Smooth muscle cell (in vitro differentiated cells): ENCODE measurements around the gene CC2D2A. TPM values are rescaled to one million over a fixed set of nuclear protein-coding genes. Genes with fewer than 3 reads are reported as not detected.

Source experiments
- DNase-seq: peaks from one replicate; lab custom pipeline; 2025; ENCODE audit not compliant: unreplicated experiment; lab: John Stamatoyannopoulos, UW
- H2AFZ ChIP-seq: fragments of 200-600 bp; sonication (generic); 2 replicates; pipeline ENCODE4 v1.6.0; 2016; ENCODE audit warnings: antibody characterized with exemption, low read depth, mild to moderate bottlenecking
- H3F3A ChIP-seq: fragments of 200-600 bp; sonication (generic); 2 replicates; pipeline ENCODE4 v1.6.0; 2017; ENCODE audit warnings: antibody characterized with exemption, low read depth
- H3K27ac ChIP-seq: fragments of 200-600 bp; sonication (generic); 2 replicates; pipeline ENCODE4 v1.5.1; 2016; ENCODE audit warnings: low read depth, mild to moderate bottlenecking
- H3K27me3 ChIP-seq: fragments of 200-600 bp; sonication (generic); 2 replicates; pipeline ENCODE4 v1.6.1; 2016; ENCODE audit warnings: low read depth, mild to moderate bottlenecking
- H3K36me3 ChIP-seq: fragments of 200-600 bp; sonication (generic); 2 replicates; pipeline ENCODE4 v1.5.1; 2016; ENCODE audit warnings: low read depth
- H3K4me1 ChIP-seq: fragments of 200-600 bp; sonication (generic); 2 replicates; pipeline ENCODE4 v1.5.1; 2016; ENCODE audit warnings: low read depth
- H3K4me2 ChIP-seq: fragments of 200-600 bp; sonication (generic); 2 replicates; pipeline ENCODE4 v1.6.0; 2016; ENCODE audit warnings: mild to moderate bottlenecking
- H3K4me3 ChIP-seq: fragments of 200-600 bp; sonication (generic); 2 replicates; pipeline ENCODE4 v1.5.1; 2016; ENCODE audit warnings: mild to moderate bottlenecking
- H3K79me2 ChIP-seq: fragments of 200-600 bp; sonication (generic); 2 replicates; pipeline ENCODE4 v1.6.0; 2016; ENCODE audit warnings: low read depth, mild to moderate bottlenecking
- H3K9ac ChIP-seq: fragments of 200-600 bp; sonication (generic); 2 replicates; pipeline ENCODE4 v1.6.0; 2016; ENCODE audit warnings: low read depth
- H3K9me3 ChIP-seq: fragments of 200-600 bp; sonication (generic); replicated peaks from 2 replicates; pipeline ENCODE4 v1.5.1; 2016; ENCODE audit warnings: low read depth
- H4K20me1 ChIP-seq: fragments of 200-600 bp; sonication (generic); 2 replicates; pipeline ENCODE4 v1.6.0; 2016; ENCODE audit warnings: low read depth
- CTCF ChIP-seq: fragments of 200-600 bp; sonication (generic); IDR thresholded peaks from 2 replicates; pipeline ENCODE4 v1.5.1; 2017; ENCODE audit warnings: borderline replicate concordance, mild to moderate bottlenecking, antibody characterized with exemption; ENCODE audit not compliant: insufficient read depth, poor library complexity, severe bottlenecking
- WGBS: methylation state at CpG from one replicate; pipeline ENCODE4 v1.1.7; 2016; ENCODE audit warnings: low lambda C conversion rate; 5-methylcytosine and 5-hydroxymethylcytosine counted together
- polyA plus RNA-seq: library from polyadenylated mRNA; unstranded; fragments of >200 nt; fragmentation: Nextera tagmentation; extraction: Ambion mirVana; gene quantifications from 2 replicates; pipeline ENCODE4 v1.2.1, GENCODE V29; 2016
- total RNA-seq: library from RNA; depleted of rRNA; stranded (reverse); fragments of >200 nt; gene quantifications from 2 replicates; pipeline ENCODE4 v1.2.3, GENCODE V29; 2014

CC2D2A gene
- total and polyA plus RNA-seq, 2 experiments from 2014 or later, result 12.8 to 15.0 TPM

DNA sequence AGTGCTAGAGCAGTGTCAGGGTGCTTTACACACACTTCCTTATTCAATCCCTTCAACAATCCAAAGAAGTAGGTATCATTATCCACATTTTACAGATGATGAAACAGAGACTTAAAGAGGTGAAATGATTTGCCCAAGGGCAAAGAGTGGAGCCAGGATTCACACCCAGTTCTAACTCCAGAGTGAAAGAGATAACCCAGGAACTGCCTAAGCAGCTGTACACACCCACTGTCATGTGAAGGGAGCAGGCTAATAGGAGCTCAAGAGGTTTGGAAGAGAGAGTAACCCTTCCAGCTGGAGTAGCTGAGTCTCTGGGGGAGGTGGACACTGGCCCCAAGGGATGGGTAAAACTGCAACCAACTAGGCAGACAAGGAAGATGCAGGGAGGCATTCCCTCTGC is 92.9 kb downstream of the CC2D2A start:
- H3K27ac ChIP-seq, result no peak overlapping the region
- H3F3A ChIP-seq, result no peaks in the 10 kb centered on the region
- H2AFZ ChIP-seq, result no peak overlapping the region
- no peaks in the 10 kb centered on the region for H3K27me3 ChIP-seq
- H3K4me2 ChIP-seq, result no peak overlapping the region
- H3K4me3 ChIP-seq, result no peak overlapping the region
- H3K9ac ChIP-seq, result no peak overlapping the region
- H3K4me1 ChIP-seq, result no peaks in the 10 kb centered on the region
- no peaks in the 10 kb centered on the region for H4K20me1 ChIP-seq
- no peaks in the 10 kb centered on the region for H3K36me3 ChIP-seq
- H3K79me2 ChIP-seq, result no peaks in the 10 kb centered on the region
- TF ChIP-seq CTCF, result no peak
- no peak for DNase-seq
- no peaks in the 10 kb centered on the region for H3K9me3 ChIP-seq

- no peak for TF ChIP-seq CTCF
- Histone ChIP-seq H4K20me1 (no peaks in the 10 kb centered on the region), H3K79me2 (no peaks in the 10 kb centered on the region), H3K9me3 (no peaks in the 10 kb centered on the region), H3K9ac (no peak overlapping the region), H3K4me3 (no peak overlapping the region), H3K4me1 (no peaks in the 10 kb centered on the region), H3K36me3 (no peaks in the 10 kb centered on the region), H3K27ac (no peak overlapping the region), H2AFZ (no peak overlapping the region), H3K27me3 (no peaks in the 10 kb centered on the region), H3F3A (no peaks in the 10 kb centered on the region), H3K4me2 (no peak overlapping the region)
- WGBS, result 78% methylated on average over 6 of the region's 6 CpGs
- DNase-seq, result no peak
Measured at GRCh38 chr4:15563871-15564270, 94.2 kb downstream of the CC2D2A start.

GRCh38 chr4:15568821-15569220 is 99.1 kb downstream of the CC2D2A start:
- Histone ChIP-seq H3K9ac (no peak overlapping the region), H3K36me3 (peaks cover 9% of the 10 kb centered on the region), H3K9me3 (no peaks in the 10 kb centered on the region), H3K79me2 (no peaks in the 10 kb centered on the region), H2AFZ (no peak overlapping the region), H3K4me2 (no peak overlapping the region), H3K4me1 (no peaks in the 10 kb centered on the region), H3F3A (no peaks in the 10 kb centered on the region), H3K4me3 (no peak overlapping the region), H3K27ac (no peak overlapping the region), H4K20me1 (no peaks in the 10 kb centered on the region), H3K27me3 (no peaks in the 10 kb centered on the region)
- TF ChIP-seq CTCF, result no peak
- no peak for DNase-seq

GRCh38 chr4:15569746-15570145 is 100.1 kb downstream of the CC2D2A start:
- Histone ChIP-seq H3K4me1 (no peaks in the 10 kb centered on the region), H3F3A (no peaks in the 10 kb centered on the region), H3K79me2 (no peaks in the 10 kb centered on the region), H3K4me2 (no peak overlapping the region), H3K9me3 (no peaks in the 10 kb centered on the region), H3K4me3 (no peak overlapping the region), H3K9ac (no peak overlapping the region), H4K20me1 (no peaks in the 10 kb centered on the region), H3K27ac (no peak overlapping the region), H2AFZ (no peak overlapping the region), H3K36me3 (peaks cover 9% of the 10 kb centered on the region), H3K27me3 (no peaks in the 10 kb centered on the region)
- 92% methylated on average over 5 of the region's 5 CpGs for WGBS
- TF ChIP-seq CTCF, result no peak
- no peak for DNase-seq
